Endodermal cell (in vitro differentiated cells): Measurements from ENCODE around the gene HPSE2. TPM values are rescaled to one million over a fixed set of nuclear protein-coding genes. Genes with fewer than 3 reads are reported as not detected.

ENCODE experiments used
- DNase-seq: peaks from one replicate; pipeline ENCODE4 v3.0.0-alpha.2; 2017
- H3K27ac ChIP-seq: 2 replicates; pipeline ENCODE4 v1.5.1; 2013; ENCODE audit warnings: mild to moderate bottlenecking, low read depth, low read length, moderate library complexity
- H3K27me3 ChIP-seq: 2 replicates; pipeline ENCODE4 v1.6.1; 2013; ENCODE audit warnings: mild to moderate bottlenecking, low read length, moderate library complexity; ENCODE audit not compliant: insufficient read depth, control insufficient read depth, poor library complexity, severe bottlenecking
- H3K36me3 ChIP-seq: 2 replicates; pipeline ENCODE4 v1.7.0; 2013; ENCODE audit warnings: mild to moderate bottlenecking, low read length, moderate library complexity; ENCODE audit not compliant: control insufficient read depth, insufficient read depth
- H3K4me1 ChIP-seq: one replicate; pipeline ENCODE4 v1.7.0; 2013; ENCODE audit warnings: low read length; ENCODE audit not compliant: control insufficient read depth, insufficient read depth
- H3K4me3 ChIP-seq: 2 replicates; pipeline ENCODE4 v1.5.1; 2013; ENCODE audit warnings: mild to moderate bottlenecking, low read length, moderate library complexity
- H3K9ac ChIP-seq: 2 replicates; pipeline ENCODE4 v1.6.1; 2013; ENCODE audit warnings: mild to moderate bottlenecking, low read length, moderate library complexity; ENCODE audit not compliant: poor library complexity, severe bottlenecking; ENCODE audit errors: extremely low read depth
- H3K9me3 ChIP-seq: 2 replicates; pipeline ENCODE4 v1.6.1; 2013; ENCODE audit warnings: mild to moderate bottlenecking, low read length, moderate library complexity; ENCODE audit not compliant: control insufficient read depth
- H3K27ac Mint-ChIP-seq: 2 replicates; pipeline ENCODE4 v1.8.0; 2020; ENCODE audit warnings: mixed read lengths
- H3K27me3 Mint-ChIP-seq: 2 replicates; pipeline ENCODE4 v1.8.0; 2021; ENCODE audit warnings: mild to moderate bottlenecking, mixed read lengths; ENCODE audit not compliant: insufficient read depth
- H3K36me3 Mint-ChIP-seq: 2 replicates; pipeline ENCODE4 v1.8.0; 2020; ENCODE audit warnings: low read depth, mixed read lengths
- H3K4me1 Mint-ChIP-seq: 2 replicates; pipeline ENCODE4 v1.8.0; 2020; ENCODE audit warnings: mixed read lengths
- H3K4me3 Mint-ChIP-seq: 2 replicates; pipeline ENCODE4 v1.8.0; 2020; ENCODE audit warnings: mild to moderate bottlenecking, moderate library complexity, mixed read lengths
- H3K9me3 Mint-ChIP-seq: 2 replicates; pipeline ENCODE4 v1.8.0; 2020; ENCODE audit warnings: mild to moderate bottlenecking, mixed read lengths
- WGBS, 2 experiments: methylation state at CpG; one replicate each; pipeline versions ENCODE4 v1.1.5 to v1.1.7; 2013; ENCODE audit warnings: missing lambda C conversion rate in 2 of 2, mixed read lengths in 1 of 2; ENCODE audit not compliant: insufficient coverage in 1 of 2, insufficient read length in 1 of 2; 5-methylcytosine and 5-hydroxymethylcytosine counted together
- total RNA-seq, 2 donors: library from RNA; stranded (reverse); fragmentation: NEBNext Ultra II Directional in 1 of 2; extraction: Animal tissue kit (Norgen Biotek cat#: 25700) in 1 of 2; gene quantifications; 2 replicates in 1 of 2; 3 replicates in 1 of 2; pipeline ENCODE4 v1.2.1, GENCODE V29; 2021
- TF ChIP-seq, protein P1 (sequence below): fragments of 200-600 bp; sonication (generic); conservative IDR thresholded peaks from 2 replicates; pipeline ENCODE4 v1.5.0; 2021; ENCODE audit warnings: antibody characterized with exemption, mild to moderate bottlenecking

Gene HPSE2
- total RNA-seq, 2 donors from 2014 or later: 0.07 to 0.11 TPM

DNA sequence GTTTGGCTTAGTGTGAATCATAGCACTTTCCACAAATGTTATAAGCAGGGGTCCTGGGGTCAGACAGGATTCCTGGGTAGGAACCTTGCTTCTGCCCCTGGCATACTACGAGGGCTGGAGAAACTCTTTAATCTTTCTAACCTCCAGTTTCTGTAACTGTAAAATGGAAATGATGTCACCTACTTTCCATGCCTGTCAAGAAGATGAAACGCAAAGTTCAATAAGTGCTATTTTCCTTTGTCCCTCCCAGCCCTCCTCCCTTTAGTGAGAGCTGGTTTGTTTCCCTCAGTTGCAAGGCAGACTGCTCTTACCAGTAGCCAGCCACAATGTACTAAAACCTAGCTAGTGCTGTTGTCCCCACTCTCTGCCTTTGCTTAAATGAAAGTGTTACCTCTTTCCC is 671.8 kb downstream of the HPSE2 start:
- Histone ChIP-seq H3K36me3 (no peaks in the 10 kb centered on the region), H3K27me3 (peaks cover 5% of the 10 kb centered on the region), H3K27ac (no peak overlapping the region), H3K4me3 (no peak overlapping the region), H3K4me1 (peaks cover 8% of the 10 kb centered on the region), H3K9ac (no peak overlapping the region), H3K9me3 (no peaks in the 10 kb centered on the region)
- H3K4me1 Mint-ChIP-seq: peaks cover 4% of the 10 kb centered on the region
- 88 to 97% methylated on average over 2 of the region's 2 CpGs for WGBS, 2 experiments
- H3K27ac Mint-ChIP-seq: no peak overlapping the region
- H3K27me3 Mint-ChIP-seq: peaks cover 3% of the 10 kb centered on the region
- DNase-seq: no peak
- H3K9me3 Mint-ChIP-seq: no peaks in the 10 kb centered on the region
- no peak overlapping the region for H3K4me3 Mint-ChIP-seq
- no peaks in the 10 kb centered on the region for H3K36me3 Mint-ChIP-seq
- TF ChIP-seq, protein P1, sequence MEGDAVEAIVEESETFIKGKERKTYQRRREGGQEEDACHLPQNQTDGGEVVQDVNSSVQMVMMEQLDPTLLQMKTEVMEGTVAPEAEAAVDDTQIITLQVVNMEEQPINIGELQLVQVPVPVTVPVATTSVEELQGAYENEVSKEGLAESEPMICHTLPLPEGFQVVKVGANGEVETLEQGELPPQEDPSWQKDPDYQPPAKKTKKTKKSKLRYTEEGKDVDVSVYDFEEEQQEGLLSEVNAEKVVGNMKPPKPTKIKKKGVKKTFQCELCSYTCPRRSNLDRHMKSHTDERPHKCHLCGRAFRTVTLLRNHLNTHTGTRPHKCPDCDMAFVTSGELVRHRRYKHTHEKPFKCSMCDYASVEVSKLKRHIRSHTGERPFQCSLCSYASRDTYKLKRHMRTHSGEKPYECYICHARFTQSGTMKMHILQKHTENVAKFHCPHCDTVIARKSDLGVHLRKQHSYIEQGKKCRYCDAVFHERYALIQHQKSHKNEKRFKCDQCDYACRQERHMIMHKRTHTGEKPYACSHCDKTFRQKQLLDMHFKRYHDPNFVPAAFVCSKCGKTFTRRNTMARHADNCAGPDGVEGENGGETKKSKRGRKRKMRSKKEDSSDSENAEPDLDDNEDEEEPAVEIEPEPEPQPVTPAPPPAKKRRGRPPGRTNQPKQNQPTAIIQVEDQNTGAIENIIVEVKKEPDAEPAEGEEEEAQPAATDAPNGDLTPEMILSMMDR: no peak

DNA sequence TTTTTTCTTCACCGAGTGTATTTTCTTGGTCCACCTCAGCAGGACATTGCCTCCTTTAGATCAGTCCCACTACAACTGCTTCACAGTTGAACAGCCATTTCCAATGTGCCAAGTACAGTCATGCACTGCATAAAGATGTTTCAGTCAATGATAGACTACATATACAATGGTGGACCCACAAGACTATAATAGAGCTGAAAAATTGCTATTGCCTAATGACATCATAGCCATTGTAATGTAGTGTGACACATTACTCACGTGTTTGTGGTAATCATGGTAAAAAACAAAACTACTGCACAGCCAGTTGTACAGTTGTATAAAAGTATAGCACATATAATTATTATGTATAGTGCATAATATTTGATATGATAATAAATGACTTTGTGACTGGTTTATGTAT is 675.1 kb downstream of the HPSE2 start:
- no peaks in the 10 kb centered on the region for H3K27me3 ChIP-seq
- TF ChIP-seq, protein P1: no peak

DNA sequence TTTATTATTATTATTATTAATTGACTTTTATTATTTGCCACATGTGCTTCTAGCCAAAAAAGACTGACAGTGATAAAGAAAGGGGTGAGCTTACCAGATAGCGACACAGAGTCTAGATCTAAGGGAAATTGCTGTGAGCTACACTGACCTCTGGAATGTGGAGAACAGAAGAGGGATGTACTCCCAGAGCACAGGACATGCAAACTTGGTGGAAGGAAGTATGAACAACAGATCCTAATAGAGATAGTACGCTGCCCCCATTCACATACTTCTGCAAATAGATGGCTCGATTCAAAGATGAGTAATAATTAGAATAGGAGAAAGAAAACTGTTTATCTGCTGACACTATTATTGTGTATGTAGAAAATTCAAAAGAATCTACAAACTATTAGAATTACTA is 679.6 kb downstream of the HPSE2 start:
- Histone ChIP-seq H3K36me3 (no peaks in the 10 kb centered on the region), H3K27me3 (no peaks in the 10 kb centered on the region), H3K9ac (no peak overlapping the region), H3K27ac (no peak overlapping the region), H3K9me3 (no peaks in the 10 kb centered on the region), H3K4me1 (peaks cover 6% of the 10 kb centered on the region), H3K4me3 (no peak overlapping the region)
- Mint-ChIP-seq H3K9me3 (no peaks in the 10 kb centered on the region), H3K36me3 (no peaks in the 10 kb centered on the region), H3K4me3 (no peak overlapping the region), H3K27me3 (peaks cover 2% of the 10 kb centered on the region), H3K27ac (no peak overlapping the region), H3K4me1 (peaks cover 9% of the 10 kb centered on the region)
- DNase-seq: no peak
- TF ChIP-seq, protein P1: no peak
- WGBS, 2 experiments: 100% methylated on average over 1 to 2 of the region's 3 CpGs

More for the DNA sequence above, 675.1 kb downstream of the HPSE2 start:
- Mint-ChIP-seq H3K36me3 (no peaks in the 10 kb centered on the region), H3K4me1 (peaks cover 9% of the 10 kb centered on the region), H3K27ac (no peak overlapping the region), H3K27me3 (no peaks in the 10 kb centered on the region), H3K4me3 (no peak overlapping the region), H3K9me3 (no peaks in the 10 kb centered on the region)
- no peaks in the 10 kb centered on the region for H3K36me3 ChIP-seq
- peaks cover 6% of the 10 kb centered on the region for H3K4me1 ChIP-seq
- no peak overlapping the region for H3K9ac ChIP-seq
- DNase-seq: no peak
- H3K27ac ChIP-seq: no peak overlapping the region
- 91% methylated on average over 2 of the region's 2 CpGs; no CpG with 5 or more reads in 1 of the 2 experiments for WGBS, 2 experiments
- no peak overlapping the region for H3K4me3 ChIP-seq
- no peaks in the 10 kb centered on the region for H3K9me3 ChIP-seq
